Measurements from ENCODE around the gene DDC. TPM values are rescaled to one million over a fixed set of nuclear protein-coding genes. Genes with fewer than 3 reads are reported as not detected.

The DDC gene
- total and polyA plus RNA-seq, 4 donors = 27.2 to 74.9 (median 58.6) TPM

- H3K27ac ChIP-seq (ENCODE audit: low read depth in 1 of 2, low read length in 2 of 2) = no peak overlapping the region
- WGBS = 92% methylated on average over 8 of the region's 8 CpGs
- no peaks in the 10 kb centered on the region for H3K27me3 ChIP-seq (ENCODE audit: control insufficient read depth in 4 of 4, insufficient read depth in 4 of 4, low read length in 3 of 4)
- DNase-seq (ENCODE audit: low spot score) = no peak
- H3K9me3 ChIP-seq (ENCODE audit: control insufficient read depth in 4 of 4, low read length in 3 of 4) = no peaks in the 10 kb centered on the region
- no peaks in the 10 kb centered on the region for H3K4me1 ChIP-seq (ENCODE audit: control insufficient read depth in 4 of 4, insufficient read depth in 4 of 4, low read length in 3 of 4)
- H3K36me3 ChIP-seq (ENCODE audit: control insufficient read depth in 4 of 4, insufficient read depth in 3 of 4, low read depth in 1 of 4, low read length in 3 of 4) = no peaks in the 10 kb centered on the region
- no peak overlapping the region for H3K4me3 ChIP-seq (ENCODE audit: low read depth in 1 of 3, low read length in 3 of 3)
- H3K9ac ChIP-seq (ENCODE audit: low read depth in 1 of 2, low read length in 2 of 2) = no peak overlapping the region
- TF ChIP-seq JUND (IDR thresholded peaks at IDR 0.05) (no peak), ZBTB33 (IDR thresholded peaks at IDR 0.05) (no peak), FOXA2 (IDR thresholded peaks at IDR 0.05) (no peak), YY1 (IDR thresholded peaks at IDR 0.05) (no peak), NR2F2 (IDR thresholded peaks at IDR 0.05) (no peak), ATF3 (IDR thresholded peaks at IDR 0.05) (no peak), SP1 (IDR thresholded peaks at IDR 0.05) (no peak), HNF4A (conservative IDR thresholded peaks at IDR 0.05) (no peak)
Measured at GRCh38 chr7:50481867-50482266, 83.3 kb downstream of the DDC start.

GRCh38 chr7:50480797-50481196 is 84.4 kb downstream of the DDC start:
- H3K4me3 ChIP-seq (ENCODE audit: low read depth in 1 of 3, low read length in 3 of 3) = no peak overlapping the region
- no peak for TF ChIP-seq ZBTB33 (IDR thresholded peaks at IDR 0.05)
- TF ChIP-seq GABPA (IDR thresholded peaks at IDR 0.05 in 1 of 2, conservative IDR thresholded peaks at IDR 0.05 in 1 of 2) = no peak
- no peak for TF ChIP-seq FOXA2 (IDR thresholded peaks at IDR 0.05)
- no peak for TF ChIP-seq EGR1 (IDR thresholded peaks at IDR 0.05; ENCODE audit: low read depth in 2 of 2)
- TF ChIP-seq TAF1 (conservative IDR thresholded peaks at IDR 0.05) = no peak
- TF ChIP-seq, protein P1, sequence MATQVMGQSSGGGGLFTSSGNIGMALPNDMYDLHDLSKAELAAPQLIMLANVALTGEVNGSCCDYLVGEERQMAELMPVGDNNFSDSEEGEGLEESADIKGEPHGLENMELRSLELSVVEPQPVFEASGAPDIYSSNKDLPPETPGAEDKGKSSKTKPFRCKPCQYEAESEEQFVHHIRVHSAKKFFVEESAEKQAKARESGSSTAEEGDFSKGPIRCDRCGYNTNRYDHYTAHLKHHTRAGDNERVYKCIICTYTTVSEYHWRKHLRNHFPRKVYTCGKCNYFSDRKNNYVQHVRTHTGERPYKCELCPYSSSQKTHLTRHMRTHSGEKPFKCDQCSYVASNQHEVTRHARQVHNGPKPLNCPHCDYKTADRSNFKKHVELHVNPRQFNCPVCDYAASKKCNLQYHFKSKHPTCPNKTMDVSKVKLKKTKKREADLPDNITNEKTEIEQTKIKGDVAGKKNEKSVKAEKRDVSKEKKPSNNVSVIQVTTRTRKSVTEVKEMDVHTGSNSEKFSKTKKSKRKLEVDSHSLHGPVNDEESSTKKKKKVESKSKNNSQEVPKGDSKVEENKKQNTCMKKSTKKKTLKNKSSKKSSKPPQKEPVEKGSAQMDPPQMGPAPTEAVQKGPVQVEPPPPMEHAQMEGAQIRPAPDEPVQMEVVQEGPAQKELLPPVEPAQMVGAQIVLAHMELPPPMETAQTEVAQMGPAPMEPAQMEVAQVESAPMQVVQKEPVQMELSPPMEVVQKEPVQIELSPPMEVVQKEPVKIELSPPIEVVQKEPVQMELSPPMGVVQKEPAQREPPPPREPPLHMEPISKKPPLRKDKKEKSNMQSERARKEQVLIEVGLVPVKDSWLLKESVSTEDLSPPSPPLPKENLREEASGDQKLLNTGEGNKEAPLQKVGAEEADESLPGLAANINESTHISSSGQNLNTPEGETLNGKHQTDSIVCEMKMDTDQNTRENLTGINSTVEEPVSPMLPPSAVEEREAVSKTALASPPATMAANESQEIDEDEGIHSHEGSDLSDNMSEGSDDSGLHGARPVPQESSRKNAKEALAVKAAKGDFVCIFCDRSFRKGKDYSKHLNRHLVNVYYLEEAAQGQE (IDR thresholded peaks at IDR 0.05) = no peak
- TF ChIP-seq, protein P2, sequence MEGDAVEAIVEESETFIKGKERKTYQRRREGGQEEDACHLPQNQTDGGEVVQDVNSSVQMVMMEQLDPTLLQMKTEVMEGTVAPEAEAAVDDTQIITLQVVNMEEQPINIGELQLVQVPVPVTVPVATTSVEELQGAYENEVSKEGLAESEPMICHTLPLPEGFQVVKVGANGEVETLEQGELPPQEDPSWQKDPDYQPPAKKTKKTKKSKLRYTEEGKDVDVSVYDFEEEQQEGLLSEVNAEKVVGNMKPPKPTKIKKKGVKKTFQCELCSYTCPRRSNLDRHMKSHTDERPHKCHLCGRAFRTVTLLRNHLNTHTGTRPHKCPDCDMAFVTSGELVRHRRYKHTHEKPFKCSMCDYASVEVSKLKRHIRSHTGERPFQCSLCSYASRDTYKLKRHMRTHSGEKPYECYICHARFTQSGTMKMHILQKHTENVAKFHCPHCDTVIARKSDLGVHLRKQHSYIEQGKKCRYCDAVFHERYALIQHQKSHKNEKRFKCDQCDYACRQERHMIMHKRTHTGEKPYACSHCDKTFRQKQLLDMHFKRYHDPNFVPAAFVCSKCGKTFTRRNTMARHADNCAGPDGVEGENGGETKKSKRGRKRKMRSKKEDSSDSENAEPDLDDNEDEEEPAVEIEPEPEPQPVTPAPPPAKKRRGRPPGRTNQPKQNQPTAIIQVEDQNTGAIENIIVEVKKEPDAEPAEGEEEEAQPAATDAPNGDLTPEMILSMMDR (IDR thresholded peaks at IDR 0.05; ENCODE audit: low read depth, low read length, missing input control) = no peak
- no peak for TF ChIP-seq MAX (IDR thresholded peaks at IDR 0.05)
- TF ChIP-seq JUND (IDR thresholded peaks at IDR 0.05) = no peak
- H3K9me3 ChIP-seq (ENCODE audit: control insufficient read depth in 4 of 4, low read length in 3 of 4) = no peaks in the 10 kb centered on the region
- peaks cover 0 to 2% (median 0%) of the 10 kb centered on the region in 4 donors for H3K36me3 ChIP-seq (ENCODE audit: control insufficient read depth in 4 of 4, insufficient read depth in 3 of 4, low read depth in 1 of 4, low read length in 3 of 4)
- no peak for DNase-seq (ENCODE audit: low spot score)
- no peak overlapping the region for H3K27ac ChIP-seq (ENCODE audit: low read depth in 1 of 2, low read length in 2 of 2)
- H3K27me3 ChIP-seq (ENCODE audit: control insufficient read depth in 4 of 4, insufficient read depth in 4 of 4, low read length in 3 of 4) = no peaks in the 10 kb centered on the region
- 72% methylated on average over 4 of the region's 4 CpGs for WGBS
- H3K9ac ChIP-seq (ENCODE audit: low read depth in 1 of 2, low read length in 2 of 2) = no peak overlapping the region
- H3K4me1 ChIP-seq (ENCODE audit: control insufficient read depth in 4 of 4, insufficient read depth in 4 of 4, low read length in 3 of 4) = no peaks in the 10 kb centered on the region
